Omental fat pad (tissue), 4 donors: ENCODE data around the gene RAI1. TPM values are rescaled to one million over a fixed set of nuclear protein-coding genes. Genes with fewer than 3 reads are reported as not detected.
A peak's percentile ranks its signal among the peaks of the same experiment; 100 is the strongest.

ENCODE experiments used
- ATAC-seq: fragments of 150-250 bp; one replicate; pipeline ENCODE4 v1.9.1; 2016; ENCODE audit warnings: mild to moderate bottlenecking, moderate library complexity; ENCODE audit not compliant: low FRiP score
- DNase-seq: peaks from one replicate; pipeline ENCODE4 v3.0.0-alpha.2; 2019; ENCODE audit warnings: low spot score
- total RNA-seq, 4 donors: library from RNA; depleted of rRNA; stranded (reverse); fragments of >200 nt; gene quantifications; one replicate each; pipeline ENCODE4 v1.1.0, GENCODE V29; 2016
- TF ChIP-seq, protein P1 (sequence below), 3 donors: fragments of 450-650 bp; IDR thresholded peaks; one replicate each; pipeline ENCODE4 v1.5.1; 2016 to 2017; ENCODE audit warnings: antibody characterized with exemption in 3 of 3, mild to moderate bottlenecking in 3 of 3, moderate library complexity in 2 of 3

The RAI1 gene
- total RNA-seq, 4 donors from 2014 or later, result 6.7 to 30.6 (median 8.5) TPM

GRCh38 chr17:17836250-17836817, 155.1 kb downstream of the RAI1 start:
- peak; percentile 64 for ATAC-seq
- peak; percentile 91 for DNase-seq
- TF ChIP-seq, protein P1, sequence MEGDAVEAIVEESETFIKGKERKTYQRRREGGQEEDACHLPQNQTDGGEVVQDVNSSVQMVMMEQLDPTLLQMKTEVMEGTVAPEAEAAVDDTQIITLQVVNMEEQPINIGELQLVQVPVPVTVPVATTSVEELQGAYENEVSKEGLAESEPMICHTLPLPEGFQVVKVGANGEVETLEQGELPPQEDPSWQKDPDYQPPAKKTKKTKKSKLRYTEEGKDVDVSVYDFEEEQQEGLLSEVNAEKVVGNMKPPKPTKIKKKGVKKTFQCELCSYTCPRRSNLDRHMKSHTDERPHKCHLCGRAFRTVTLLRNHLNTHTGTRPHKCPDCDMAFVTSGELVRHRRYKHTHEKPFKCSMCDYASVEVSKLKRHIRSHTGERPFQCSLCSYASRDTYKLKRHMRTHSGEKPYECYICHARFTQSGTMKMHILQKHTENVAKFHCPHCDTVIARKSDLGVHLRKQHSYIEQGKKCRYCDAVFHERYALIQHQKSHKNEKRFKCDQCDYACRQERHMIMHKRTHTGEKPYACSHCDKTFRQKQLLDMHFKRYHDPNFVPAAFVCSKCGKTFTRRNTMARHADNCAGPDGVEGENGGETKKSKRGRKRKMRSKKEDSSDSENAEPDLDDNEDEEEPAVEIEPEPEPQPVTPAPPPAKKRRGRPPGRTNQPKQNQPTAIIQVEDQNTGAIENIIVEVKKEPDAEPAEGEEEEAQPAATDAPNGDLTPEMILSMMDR (IDR thresholded peaks at IDR 0.05), result no peak

GRCh38 chr17:17836818-17837379, 155.6 kb downstream of the RAI1 start, which contains the start of gene SREBF1:
SREBF1 (minus strand) TSS chr17:17836986; CDS start chr17:17836817, 169 bp downstream.
- peak; percentile 29 for ATAC-seq
- DNase-seq, result no peak
- TF ChIP-seq, protein P1 (IDR thresholded peaks at IDR 0.05), result no peak

DNA sequence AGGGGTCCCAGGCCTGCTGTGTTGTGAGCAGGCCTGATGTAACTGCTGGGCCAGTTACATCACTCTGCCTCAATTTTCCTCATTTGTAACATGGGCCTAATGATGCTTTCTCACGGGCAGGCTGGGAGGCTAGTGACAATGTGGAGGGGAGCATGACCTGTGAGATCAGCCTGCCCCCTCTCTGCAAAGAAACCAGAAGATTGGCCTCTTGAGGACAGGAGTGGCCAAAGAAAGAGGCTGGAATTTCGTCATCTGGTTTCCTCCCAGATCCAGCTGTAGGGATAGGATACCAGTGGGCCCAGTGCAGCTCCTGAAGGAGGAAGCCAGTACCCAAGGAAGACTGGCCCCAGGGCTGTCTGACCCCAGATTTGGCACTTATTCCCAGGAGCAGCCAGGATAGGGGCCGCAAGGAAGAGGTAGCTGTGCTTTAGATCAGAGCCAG, 156.1 kb downstream of the RAI1 start:
- TF ChIP-seq, protein P1 (IDR thresholded peaks at IDR 0.05), result no peak
- DNase-seq, result no peak
- ATAC-seq, result no peak

- ATAC-seq, result no peak
- no peak for DNase-seq
- TF ChIP-seq, protein P1 (IDR thresholded peaks at IDR 0.05), result no peak
Observed at GRCh38 chr17:17837966-17838962, 157.0 kb downstream of the RAI1 start.

DNA sequence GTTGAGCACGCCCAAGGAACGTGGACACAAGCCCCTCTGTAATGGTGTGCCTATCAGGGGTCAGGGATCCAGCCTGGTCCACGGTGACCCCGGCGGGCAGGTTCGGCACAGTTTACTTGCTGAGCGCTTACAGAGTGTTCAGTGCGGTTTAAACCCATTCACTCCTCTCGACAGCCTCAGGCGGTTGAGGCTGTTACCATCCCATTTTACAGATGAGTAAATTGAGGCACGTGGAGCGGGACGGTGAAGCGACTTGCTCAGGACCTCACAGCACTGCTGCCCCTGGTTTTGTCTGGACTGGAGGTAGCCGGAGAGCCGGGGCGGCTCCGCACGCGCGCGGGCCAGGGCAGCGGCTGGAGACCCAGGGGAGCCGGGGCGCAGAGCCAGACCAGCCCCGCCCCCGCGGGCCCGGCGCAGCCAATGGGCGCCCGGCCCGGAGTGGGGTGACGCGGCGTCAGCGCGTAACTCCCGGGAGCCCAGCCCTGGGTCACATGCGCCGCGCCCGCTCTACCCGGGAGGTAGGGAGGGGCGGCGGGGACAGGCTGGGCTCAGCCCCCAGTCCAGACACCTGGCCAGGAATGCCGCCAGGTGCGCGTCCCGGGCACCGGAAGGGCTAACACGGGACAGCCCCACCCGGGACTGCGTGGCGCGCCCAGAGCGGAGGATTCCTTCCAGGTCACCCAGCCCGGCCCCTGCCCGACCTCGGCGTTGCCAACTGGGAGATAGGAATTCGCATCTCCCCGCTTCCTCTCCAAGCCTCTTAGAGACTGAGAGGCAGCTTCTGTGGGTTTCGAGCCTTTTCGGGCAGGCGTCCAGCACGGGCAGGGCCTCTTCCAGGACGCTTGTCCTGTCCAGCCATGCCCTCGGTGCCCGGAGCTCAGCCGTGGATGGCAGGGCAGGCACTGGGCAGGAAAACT, 158.8 kb downstream of the RAI1 start:
- DNase-seq (peak; percentile 58), ATAC-seq (peak; percentile 68)
- TF ChIP-seq, protein P1 (IDR thresholded peaks at IDR 0.05), result no peak
